Measurements from ENCODE around the gene CDK5R2. TPM values are rescaled to one million over a fixed set of nuclear protein-coding genes. Genes with fewer than 3 reads are reported as not detected.

CDK5R2 gene
- total RNA-seq, 1 experiment from 2014 or later: 1.3 TPM

DNA sequence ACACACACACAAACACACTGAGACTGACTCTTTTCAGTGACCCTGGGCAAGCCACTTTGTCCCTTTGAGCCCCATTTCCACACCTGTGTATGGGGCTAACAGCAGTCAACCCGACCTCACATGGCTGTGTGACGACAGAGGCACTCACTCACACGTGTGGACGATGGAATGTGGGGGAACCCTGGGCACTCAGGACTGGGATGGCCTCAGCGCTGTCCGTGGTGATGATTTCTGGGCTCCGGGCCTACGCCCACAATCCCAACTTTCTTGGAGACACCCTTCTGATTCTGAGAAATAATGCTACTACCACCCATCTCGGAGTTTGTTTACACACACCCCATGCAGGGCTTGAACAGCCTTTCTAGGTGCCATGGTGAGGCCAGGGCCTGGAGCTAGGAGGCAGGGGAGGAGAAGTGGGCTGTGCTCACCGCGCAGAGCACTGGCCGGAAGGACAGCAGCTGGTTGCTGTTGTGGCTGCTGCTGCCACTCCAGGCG is 32.3 kb downstream of the CDK5R2 start:
- H3K27ac ChIP-seq (ENCODE audit: low read length): no peak overlapping the region
- no peaks in the 10 kb centered on the region for H3K9me3 ChIP-seq (ENCODE audit: control insufficient read depth, insufficient read depth, low read depth, low read length)
- 0 out of 2 replicates have a peak, but pooled peaks cover 4% of the 10 kb centered on the region for H3K4me1 ChIP-seq (ENCODE audit: control insufficient read depth, insufficient read depth, low read length)
- DNase-seq (ENCODE audit: low read depth, low spot score) (no peak), ATAC-seq (no peak)
- peaks cover 2% of the 10 kb centered on the region; the same call in 1 of the 2 replicates for H3K27me3 ChIP-seq (ENCODE audit: control insufficient read depth, insufficient read depth, low read length)
- no peak overlapping the region for H3K4me3 ChIP-seq (ENCODE audit: low read depth in 2 of 2, low read length in 2 of 2)
- in situ Hi-C loops (cut with HindIII; ENCODE audit: low pct_unique_long_range_greater_than_20kb, low sequenced_read_pairs): no loop called here
- POLR2A ChIA-PET: no interaction called here
- TF ChIP-seq, protein P1, sequence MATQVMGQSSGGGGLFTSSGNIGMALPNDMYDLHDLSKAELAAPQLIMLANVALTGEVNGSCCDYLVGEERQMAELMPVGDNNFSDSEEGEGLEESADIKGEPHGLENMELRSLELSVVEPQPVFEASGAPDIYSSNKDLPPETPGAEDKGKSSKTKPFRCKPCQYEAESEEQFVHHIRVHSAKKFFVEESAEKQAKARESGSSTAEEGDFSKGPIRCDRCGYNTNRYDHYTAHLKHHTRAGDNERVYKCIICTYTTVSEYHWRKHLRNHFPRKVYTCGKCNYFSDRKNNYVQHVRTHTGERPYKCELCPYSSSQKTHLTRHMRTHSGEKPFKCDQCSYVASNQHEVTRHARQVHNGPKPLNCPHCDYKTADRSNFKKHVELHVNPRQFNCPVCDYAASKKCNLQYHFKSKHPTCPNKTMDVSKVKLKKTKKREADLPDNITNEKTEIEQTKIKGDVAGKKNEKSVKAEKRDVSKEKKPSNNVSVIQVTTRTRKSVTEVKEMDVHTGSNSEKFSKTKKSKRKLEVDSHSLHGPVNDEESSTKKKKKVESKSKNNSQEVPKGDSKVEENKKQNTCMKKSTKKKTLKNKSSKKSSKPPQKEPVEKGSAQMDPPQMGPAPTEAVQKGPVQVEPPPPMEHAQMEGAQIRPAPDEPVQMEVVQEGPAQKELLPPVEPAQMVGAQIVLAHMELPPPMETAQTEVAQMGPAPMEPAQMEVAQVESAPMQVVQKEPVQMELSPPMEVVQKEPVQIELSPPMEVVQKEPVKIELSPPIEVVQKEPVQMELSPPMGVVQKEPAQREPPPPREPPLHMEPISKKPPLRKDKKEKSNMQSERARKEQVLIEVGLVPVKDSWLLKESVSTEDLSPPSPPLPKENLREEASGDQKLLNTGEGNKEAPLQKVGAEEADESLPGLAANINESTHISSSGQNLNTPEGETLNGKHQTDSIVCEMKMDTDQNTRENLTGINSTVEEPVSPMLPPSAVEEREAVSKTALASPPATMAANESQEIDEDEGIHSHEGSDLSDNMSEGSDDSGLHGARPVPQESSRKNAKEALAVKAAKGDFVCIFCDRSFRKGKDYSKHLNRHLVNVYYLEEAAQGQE (IDR thresholded peaks at IDR 0.05; ENCODE audit: insufficient read depth in 1 of 2, low read depth in 2 of 2, low read length in 1 of 2): peak; percentile 89 to 93
- TF ChIP-seq TCF7L2 (IDR thresholded peaks at IDR 0.05; ENCODE audit: low read depth, low read length): no peak
- H3K36me3 ChIP-seq (ENCODE audit: control insufficient read depth, insufficient read depth, low read length): no peaks in the 10 kb centered on the region
- intact Hi-C loops (cut with micrococcal nuclease; ENCODE audit: unreplicated experiment): loop anchor here (10.0 kb wide), 1 partner anchor 163 kb away; no protein-coding TSS in a partner anchor
- no TSS peak for BruUV-seq (replicated peaks)
- CTCF ChIA-PET: interaction anchor here (1.0 kb wide), 1 partner anchor 10 kb away, joined by 4 read pairs; no protein-coding TSS in a partner anchor

DNA sequence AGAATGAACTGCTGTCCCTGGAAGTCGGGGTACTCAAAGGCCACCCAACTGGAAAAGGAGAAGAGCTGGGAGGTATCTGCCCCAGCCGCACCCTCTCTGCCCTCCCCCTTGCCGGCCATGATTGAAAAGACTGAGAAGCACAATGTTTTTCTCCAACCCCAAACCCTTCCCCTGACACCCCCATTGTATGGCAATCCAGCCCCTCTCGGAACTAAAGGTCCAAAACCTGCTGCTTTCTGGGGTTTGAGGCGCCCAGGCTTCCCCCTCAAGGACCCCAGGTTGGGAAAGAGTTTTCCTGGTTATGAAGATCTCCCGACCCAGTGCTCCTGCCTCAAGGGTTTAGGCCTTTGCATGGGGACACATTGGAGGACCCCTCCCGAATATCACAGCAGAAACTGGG is 32.7 kb downstream of the CDK5R2 start:
- H3K27ac ChIP-seq (ENCODE audit: low read length): no peak overlapping the region
- BruUV-seq (replicated peaks): no TSS peak
- H3K9me3 ChIP-seq (ENCODE audit: control insufficient read depth, insufficient read depth, low read depth, low read length): no peaks in the 10 kb centered on the region
- DNase-seq (ENCODE audit: low read depth, low spot score): no peak
- intact Hi-C loops (cut with micrococcal nuclease; ENCODE audit: unreplicated experiment) (loop anchor here (10.0 kb wide), 1 partner anchor 163 kb away; no protein-coding TSS in a partner anchor), in situ Hi-C loops (cut with HindIII; ENCODE audit: low pct_unique_long_range_greater_than_20kb, low sequenced_read_pairs) (no loop called here)
- peaks cover 2% of the 10 kb centered on the region; the same call in 1 of the 2 replicates for H3K27me3 ChIP-seq (ENCODE audit: control insufficient read depth, insufficient read depth, low read length)
- ATAC-seq: no peak
- H3K36me3 ChIP-seq (ENCODE audit: control insufficient read depth, insufficient read depth, low read length): no peaks in the 10 kb centered on the region
- H3K4me1 ChIP-seq (ENCODE audit: control insufficient read depth, insufficient read depth, low read length): 0 out of 2 replicates have a peak, but pooled peaks cover 4% of the 10 kb centered on the region
- no peak overlapping the region for H3K4me3 ChIP-seq (ENCODE audit: low read depth in 2 of 2, low read length in 2 of 2)
- CTCF ChIA-PET: interaction anchor here (1.0 kb wide), 1 partner anchor 11 kb away, joined by 4 read pairs; no protein-coding TSS in a partner anchor
- TF ChIP-seq POLR2AphosphoS5 (IDR thresholded peaks at IDR 0.05; ENCODE audit: low read depth, low read length): no peak
- POLR2A ChIA-PET: no interaction called here

DNA sequence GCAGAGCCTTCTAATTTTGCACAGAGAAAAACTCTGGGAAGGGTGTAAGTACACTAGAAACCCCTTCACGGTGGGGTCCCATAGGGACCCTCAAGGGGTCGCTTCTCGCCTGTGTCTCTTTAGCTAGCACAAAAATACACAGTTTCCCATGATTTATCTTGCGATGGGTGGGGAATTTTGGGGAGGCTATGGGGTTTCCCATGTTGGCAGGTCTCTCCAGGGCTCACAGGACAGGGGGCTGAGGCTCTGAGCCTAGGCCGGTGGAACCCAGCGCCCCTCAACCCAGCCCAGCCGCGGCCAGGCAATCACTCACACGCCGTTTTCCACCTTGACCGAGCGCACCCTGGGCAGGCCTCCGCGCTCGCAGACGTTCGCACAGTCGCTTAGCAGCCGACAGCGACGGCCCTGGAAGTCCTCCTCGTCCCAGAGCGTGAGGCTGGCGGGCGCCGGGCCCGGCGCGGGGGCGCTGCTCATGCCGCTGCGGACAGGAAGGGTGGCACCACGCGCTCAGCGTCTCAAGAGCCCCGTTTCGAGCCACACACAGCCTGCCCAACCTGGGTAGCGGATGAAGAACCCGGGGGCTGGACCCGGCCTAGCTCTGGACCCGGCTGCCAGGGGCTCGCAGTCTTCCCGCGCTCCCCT is 33.4 kb downstream of the CDK5R2 start:
- no peaks in the 10 kb centered on the region for H3K36me3 ChIP-seq (ENCODE audit: control insufficient read depth, insufficient read depth, low read length)
- ChIA-PET CTCF (interaction anchor here (1.0 kb wide), 1 partner anchor 11 kb away, joined by 4 read pairs; no protein-coding TSS in a partner anchor), POLR2A (no interaction called here)
- intact Hi-C loops (cut with micrococcal nuclease; ENCODE audit: unreplicated experiment): loop anchor here (10.0 kb wide), 1 partner anchor 162 kb away; no protein-coding TSS in a partner anchor
- no peak overlapping the region for H3K4me3 ChIP-seq (ENCODE audit: low read depth in 2 of 2, low read length in 2 of 2)
- TF ChIP-seq SIN3A (IDR thresholded peaks at IDR 0.05; ENCODE audit: borderline replicate concordance, insufficient read depth, low read depth, low read length) (no peak), POLR2AphosphoS5 (IDR thresholded peaks at IDR 0.05; ENCODE audit: low read depth, low read length) (no peak), TCF7L2 (IDR thresholded peaks at IDR 0.05; ENCODE audit: low read depth, low read length) (no peak)
- TF ChIP-seq, protein P2, sequence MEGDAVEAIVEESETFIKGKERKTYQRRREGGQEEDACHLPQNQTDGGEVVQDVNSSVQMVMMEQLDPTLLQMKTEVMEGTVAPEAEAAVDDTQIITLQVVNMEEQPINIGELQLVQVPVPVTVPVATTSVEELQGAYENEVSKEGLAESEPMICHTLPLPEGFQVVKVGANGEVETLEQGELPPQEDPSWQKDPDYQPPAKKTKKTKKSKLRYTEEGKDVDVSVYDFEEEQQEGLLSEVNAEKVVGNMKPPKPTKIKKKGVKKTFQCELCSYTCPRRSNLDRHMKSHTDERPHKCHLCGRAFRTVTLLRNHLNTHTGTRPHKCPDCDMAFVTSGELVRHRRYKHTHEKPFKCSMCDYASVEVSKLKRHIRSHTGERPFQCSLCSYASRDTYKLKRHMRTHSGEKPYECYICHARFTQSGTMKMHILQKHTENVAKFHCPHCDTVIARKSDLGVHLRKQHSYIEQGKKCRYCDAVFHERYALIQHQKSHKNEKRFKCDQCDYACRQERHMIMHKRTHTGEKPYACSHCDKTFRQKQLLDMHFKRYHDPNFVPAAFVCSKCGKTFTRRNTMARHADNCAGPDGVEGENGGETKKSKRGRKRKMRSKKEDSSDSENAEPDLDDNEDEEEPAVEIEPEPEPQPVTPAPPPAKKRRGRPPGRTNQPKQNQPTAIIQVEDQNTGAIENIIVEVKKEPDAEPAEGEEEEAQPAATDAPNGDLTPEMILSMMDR (IDR thresholded peaks at IDR 0.05): no peak
- TF ChIP-seq, protein P1 (IDR thresholded peaks at IDR 0.05; ENCODE audit: insufficient read depth in 1 of 2, low read depth in 2 of 2, low read length in 1 of 2): no peak
- DNase-seq (ENCODE audit: low read depth, low spot score) (no peak), ATAC-seq (no peak)
- no TSS peak for BruUV-seq (replicated peaks)
- H3K9me3 ChIP-seq (ENCODE audit: control insufficient read depth, insufficient read depth, low read depth, low read length): no peaks in the 10 kb centered on the region
- peaks cover 2% of the 10 kb centered on the region; the same call in 1 of the 2 replicates for H3K27me3 ChIP-seq (ENCODE audit: control insufficient read depth, insufficient read depth, low read length)
- 0 out of 2 replicates have a peak, but pooled peaks cover 4% of the 10 kb centered on the region for H3K4me1 ChIP-seq (ENCODE audit: control insufficient read depth, insufficient read depth, low read length)
- in situ Hi-C loops (cut with HindIII; ENCODE audit: low pct_unique_long_range_greater_than_20kb, low sequenced_read_pairs): no loop called here
- no peak overlapping the region for H3K27ac ChIP-seq (ENCODE audit: low read length)

Measured in Panc1 (cell line).